H1 (cell line): ENCODE measurements around the gene PGAM2. TPM values are rescaled to one million over a fixed set of nuclear protein-coding genes. Genes with fewer than 3 reads are reported as not detected.

Experiments used
- ATF3 ChIP-seq: IDR thresholded peaks from 2 replicates; pipeline ENCODE4 v1.6.1; 2011; ENCODE audit warnings: low read depth, mild to moderate bottlenecking, low read length; ENCODE audit not compliant: insufficient read depth
- BCL11A ChIP-seq, 2 experiments: IDR thresholded peaks; one replicate each; pipeline ENCODE4 v1.6.1; 2011; ENCODE audit warnings: low read depth in 2 of 2, low read length in 2 of 2, mild to moderate bottlenecking in 2 of 2
- CBX5 ChIP-seq: fragments of 300-800, 300-1000 bp; sonication (generic); IDR thresholded peaks from 2 replicates; pipeline ENCODE4 v1.7.1; 2016; ENCODE audit warnings: antibody characterized with exemption, low read length, low read depth
- EP300 ChIP-seq, 2 experiments: IDR thresholded peaks; 1 replicate in 1 of 2; 2 replicates in 1 of 2; pipeline ENCODE4 v1.6.1; 2011 to 2012; ENCODE audit warnings: low read depth in 2 of 2, low read length in 2 of 2, mild to moderate bottlenecking in 2 of 2, borderline replicate concordance in 1 of 2, inconsistent platforms in 1 of 2, moderate library complexity in 1 of 2
- EZH2 ChIP-seq: fragments of 200-600 bp; sonication (generic); IDR thresholded peaks from 2 replicates; pipeline ENCODE4 v1.7.1; 2012; ENCODE audit warnings: low read depth, mild to moderate bottlenecking, moderate library complexity, low read length, inconsistent platforms; ENCODE audit not compliant: severe bottlenecking
- FOSL1 ChIP-seq: IDR thresholded peaks from 2 replicates; pipeline ENCODE4 v1.6.1; 2011; ENCODE audit warnings: mild to moderate bottlenecking, low read depth, low read length, moderate library complexity; ENCODE audit not compliant: insufficient read depth
- HDAC2 ChIP-seq, 2 experiments: fragments of 300-600 bp in 1 of 2; sonication (generic) in 1 of 2; IDR thresholded peaks; 2 replicates each; pipeline ENCODE4 v1.6.1; 2011 to 2012; ENCODE audit warnings: low read depth in 2 of 2, low read length in 2 of 2, mild to moderate bottlenecking in 2 of 2, moderate library complexity in 2 of 2, borderline replicate concordance in 1 of 2, inconsistent platforms in 1 of 2
- HDAC6 ChIP-seq: IDR thresholded peaks from one replicate; pipeline ENCODE4 v1.7.1; 2012; ENCODE audit warnings: low read depth, mild to moderate bottlenecking, inconsistent platforms, low read length, moderate library complexity
- JUND ChIP-seq: IDR thresholded peaks from 2 replicates; pipeline ENCODE4 v1.6.1; 2011; ENCODE audit warnings: mild to moderate bottlenecking, improper control_type of control experiment, low read length
- KDM1A ChIP-seq: fragments of 200-600, 300-600 bp; sonication (generic); IDR thresholded peaks from 2 replicates; pipeline ENCODE4 v1.7.1; 2016; ENCODE audit warnings: mild to moderate bottlenecking, low read length, borderline replicate concordance
- KDM5A ChIP-seq: fragments of 200-600 bp; IDR thresholded peaks from 2 replicates; pipeline ENCODE4 v1.7.1; 2012; ENCODE audit warnings: mild to moderate bottlenecking, low read length, inconsistent platforms, mixed read lengths
- MAFK ChIP-seq: IDR thresholded peaks from 2 replicates; pipeline ENCODE4 v1.6.1; 2012; ENCODE audit warnings: low read depth, mild to moderate bottlenecking, improper control_type of control experiment, low read length
- NRF1 ChIP-seq: IDR thresholded peaks from 2 replicates; pipeline ENCODE4 v1.6.1; 2011; ENCODE audit warnings: mild to moderate bottlenecking, low read depth, low read length, improper control_type of control experiment
- POLR2A ChIP-seq, 2 experiments: IDR thresholded peaks; 1 replicate in 1 of 2; 2 replicates in 1 of 2; pipeline ENCODE4 v1.6.1; 2011; ENCODE audit warnings: low read depth in 2 of 2, low read length in 2 of 2, mild to moderate bottlenecking in 2 of 2; ENCODE audit errors: control extremely low read depth in 1 of 2
- RNF2 ChIP-seq: fragments of 200-900, 300-1000 bp; sonication (generic); IDR thresholded peaks from 2 replicates; pipeline ENCODE4 v1.7.1; 2016; ENCODE audit warnings: borderline replicate concordance, low read depth, mild to moderate bottlenecking, antibody characterized with exemption, low read length; ENCODE audit not compliant: poor library complexity, severe bottlenecking; ENCODE audit errors: missing control alignments
- RXRA ChIP-seq: IDR thresholded peaks from 2 replicates; pipeline ENCODE4 v1.6.1; 2011; ENCODE audit warnings: low read depth, mild to moderate bottlenecking, low read length, moderate library complexity; ENCODE audit not compliant: insufficient read depth
- SIN3A ChIP-seq, 2 experiments: IDR thresholded peaks in 1 of 2; conservative IDR thresholded peaks in 1 of 2; 2 replicates each; pipeline ENCODE4 v1.6.1; 2011 to 2012; ENCODE audit warnings: low read length in 2 of 2, improper control_type of control experiment in 1 of 2, low read depth in 1 of 2, mild to moderate bottlenecking in 1 of 2
- SIRT6 ChIP-seq: IDR thresholded peaks from one replicate; pipeline ENCODE4 v1.7.1; 2012; ENCODE audit warnings: low read length, inconsistent platforms
- SRF ChIP-seq: IDR thresholded peaks from 2 replicates; pipeline ENCODE4 v1.6.1; 2011; ENCODE audit warnings: mild to moderate bottlenecking, low read depth, low read length, moderate library complexity
- TAF7 ChIP-seq: optimal IDR thresholded peaks from 2 replicates; pipeline ENCODE3; 2011; ENCODE audit warnings: low read depth, mild to moderate bottlenecking, inconsistent platforms, low read length, moderate library complexity, borderline replicate concordance
- TCF12 ChIP-seq: IDR thresholded peaks from 2 replicates; pipeline ENCODE4 v1.6.1; 2011; ENCODE audit warnings: low read depth, mild to moderate bottlenecking, low read length
- YY1 ChIP-seq: IDR thresholded peaks from 2 replicates; pipeline ENCODE4 v1.6.1; 2011; ENCODE audit warnings: low read depth, mild to moderate bottlenecking, low read length
- polyA plus RNA-seq, 7 experiments: library from polyadenylated mRNA; depleted of rRNA in 3 of 7; stranded (reverse) in 5 of 7; unstranded in 2 of 7; fragments of >200 nt in 5 of 7; fragments of 200-250 nt in 2 of 7; gene quantifications; 1 replicate in 5 of 7; 2 replicates in 1 of 7; 4 replicates in 1 of 7; pipeline versions ENCODE4 v1.2.1 to v1.2.3, GENCODE V29; 2011 to 2013; ENCODE audit warnings: missing spikeins in 2 of 7, mixed read lengths in 2 of 7
- total RNA-seq: library from RNA; stranded (reverse); fragmentation: NEBNext Ultra II Directional; extraction: Animal tissue kit (Norgen Biotek cat#: 25700); gene quantifications from 2 replicates; pipeline ENCODE4 v1.2.1, GENCODE V29; 2021
- TF ChIP-seq, protein P1 (sequence below): IDR thresholded peaks from 2 replicates; pipeline ENCODE4 v1.6.1; 2012; ENCODE audit warnings: inconsistent platforms

Gene PGAM2
- total and polyA plus RNA-seq, 2 of the 8 experiments (the other 6 are each of a cell fraction or from before 2014, with no cell fraction given): 2.1 to 2.9 TPM

DNA sequence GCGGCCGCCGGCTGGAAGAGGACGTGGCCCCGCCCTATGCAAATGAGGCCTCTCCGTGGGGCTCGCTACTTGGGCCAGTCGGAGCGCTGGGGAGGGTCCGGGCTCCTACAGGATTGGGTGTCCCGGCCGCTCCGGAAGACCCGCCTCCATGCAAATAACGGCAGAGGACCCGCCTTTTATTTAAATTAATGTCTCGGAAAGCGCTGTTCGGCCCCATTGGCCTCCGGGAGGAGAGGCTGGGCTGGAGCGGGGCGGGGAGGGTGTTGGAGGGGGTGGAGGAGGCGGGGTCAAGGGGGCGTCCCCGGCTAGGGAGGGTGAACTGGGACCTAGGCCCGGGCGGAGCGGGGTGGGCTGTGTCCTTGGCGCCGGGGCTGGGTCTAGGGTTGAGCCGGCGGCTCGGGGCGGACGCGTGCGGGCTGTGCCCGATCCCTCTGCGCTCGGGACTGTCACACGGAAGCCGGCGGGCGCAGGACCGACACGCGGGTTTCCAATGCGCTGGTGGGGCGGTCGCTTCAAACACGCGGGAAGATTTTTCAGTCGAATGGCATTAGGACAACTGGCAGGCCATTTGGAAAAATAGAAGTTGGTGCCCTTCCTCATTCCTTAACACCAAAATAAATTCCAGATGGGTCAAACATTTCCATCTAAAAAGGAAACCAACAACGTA is 17.3 kb upstream of the PGAM2 start (continued):
- TF ChIP-seq JUND (no peak), SRF (no peak), RNF2 (no peak), KDM1A (no peak), ATF3 (no peak), NRF1 (no peak), SIRT6 (no peak), TAF7 (peak; percentile 32), TCF12 (no peak), POLR2A (IDR thresholded peaks at IDR 0.05; ENCODE audit: control extremely low read depth in 1 of 2, low read depth in 2 of 2, low read length in 2 of 2) (peak in 1 of 2 experiments; percentile 52; a peak in 1 of 3 replicates), HDAC2 (IDR thresholded peaks at IDR 0.05; ENCODE audit: borderline replicate concordance in 1 of 2, low read depth in 2 of 2, low read length in 2 of 2) (peak in 1 of 2 experiments; percentile 71; a peak in 1 of 4 replicates), EP300 (IDR thresholded peaks at IDR 0.05; ENCODE audit: borderline replicate concordance in 1 of 2, low read depth in 2 of 2, low read length in 2 of 2) (no peak), CBX5 (no peak), MAFK (no peak), EZH2 (no peak), KDM5A (no peak), SIN3A (conservative IDR thresholded peaks at IDR 0.05 in 1 of 2, IDR thresholded peaks at IDR 0.05 in 1 of 2; ENCODE audit: low read depth in 1 of 2, low read length in 2 of 2) (no peak), HDAC6 (no peak), FOSL1 (no peak), BCL11A (IDR thresholded peaks at IDR 0.05; ENCODE audit: low read depth in 2 of 2, low read length in 2 of 2) (no peak), RXRA (no peak), YY1 (peak; percentile 7; the same call in 1 of the 2 replicates)
- TF ChIP-seq, protein P1, sequence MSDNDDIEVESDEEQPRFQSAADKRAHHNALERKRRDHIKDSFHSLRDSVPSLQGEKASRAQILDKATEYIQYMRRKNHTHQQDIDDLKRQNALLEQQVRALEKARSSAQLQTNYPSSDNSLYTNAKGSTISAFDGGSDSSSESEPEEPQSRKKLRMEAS: peak; percentile 76
